Keratinocyte (primary cell): ENCODE results near the gene C5orf24. TPM values are rescaled to one million over a fixed set of nuclear protein-coding genes. Genes with fewer than 3 reads are reported as not detected.
A peak's percentile ranks its signal among the peaks of the same experiment; 100 is the strongest.

Experiments
- DNase-seq: peaks from one replicate; pipeline ENCODE4 v3.0.0-alpha.2; 2011; ENCODE audit warnings: low read depth, missing footprints, low spot score
- FAIRE-seq: peaks from 2 replicates; lab custom pipeline; 2011; peaks lifted over from hg19 to GRCh38; lab: Jason Lieb, UNC
- H2AFZ ChIP-seq: 2 replicates; pipeline ENCODE4 v1.6.0; 2012; ENCODE audit warnings: low read length, control low read depth, inconsistent platforms; ENCODE audit not compliant: control insufficient read depth
- H3K27ac ChIP-seq: 2 replicates; pipeline ENCODE4 v1.5.1; 2011; ENCODE audit warnings: low read length; ENCODE audit not compliant: control insufficient read depth, insufficient read depth
- H3K27me3 ChIP-seq: 3 replicates; pipeline ENCODE4 v1.6.0; 2011; ENCODE audit warnings: low read length; ENCODE audit not compliant: control insufficient read depth, insufficient read depth; ENCODE audit errors: extremely low read depth
- H3K36me3 ChIP-seq, 2 experiments: 2 replicates in 1 of 2; 3 replicates in 1 of 2; pipeline ENCODE4 v1.5.1; 2011; ENCODE audit warnings: low read length in 2 of 2, mild to moderate bottlenecking in 1 of 2; ENCODE audit not compliant: control insufficient read depth in 2 of 2, insufficient read depth in 2 of 2; ENCODE audit errors: extremely low read depth in 1 of 2
- H3K4me1 ChIP-seq: 3 replicates; pipeline ENCODE4 v1.5.1; 2011; ENCODE audit warnings: low read length; ENCODE audit not compliant: control insufficient read depth, insufficient read depth; ENCODE audit errors: extremely low read depth
- H3K4me2 ChIP-seq: 3 replicates; pipeline ENCODE4 v1.6.0; 2011; ENCODE audit warnings: low read depth, low read length; ENCODE audit not compliant: control insufficient read depth, insufficient read depth; ENCODE audit errors: extremely low read depth
- H3K4me3 ChIP-seq, 3 experiments: fragments of 200-600 bp in 1 of 3; sonication (generic) in 1 of 3; 2 replicates in 2 of 3; 3 replicates in 1 of 3; pipeline ENCODE4 v1.5.1; 2011 to 2016; ENCODE audit warnings: low read length in 3 of 3, mild to moderate bottlenecking in 3 of 3, control low read depth in 2 of 3, inconsistent platforms in 1 of 3, low read depth in 1 of 3, mixed read lengths in 1 of 3, mixed run types in 1 of 3, moderate library complexity in 1 of 3; ENCODE audit not compliant: control insufficient read depth in 2 of 3, insufficient read depth in 2 of 3; ENCODE audit errors: extremely low read depth in 1 of 3
- H3K79me2 ChIP-seq: 2 replicates; pipeline ENCODE4 v1.6.0; 2012; ENCODE audit warnings: low read length; ENCODE audit not compliant: control insufficient read depth, insufficient read depth
- H3K9ac ChIP-seq: 3 replicates; pipeline ENCODE4 v1.6.0; 2011; ENCODE audit warnings: low read length; ENCODE audit not compliant: control insufficient read depth, insufficient read depth; ENCODE audit errors: extremely low read depth
- H3K9me1 ChIP-seq: 3 replicates; pipeline ENCODE4 v1.6.0; 2011; ENCODE audit warnings: low read length; ENCODE audit not compliant: control insufficient read depth, insufficient read depth; ENCODE audit errors: extremely low read depth
- H3K9me3 ChIP-seq: 2 replicates; pipeline ENCODE4 v1.5.1; 2012; ENCODE audit warnings: low read depth, low read length; ENCODE audit not compliant: control insufficient read depth
- H4K20me1 ChIP-seq: 3 replicates; pipeline ENCODE4 v1.6.0; 2011; ENCODE audit warnings: low read length; ENCODE audit not compliant: control insufficient read depth, insufficient read depth; ENCODE audit errors: extremely low read depth
- CTCF ChIP-seq, 3 experiments: IDR thresholded peaks in 1 of 3; conservative IDR thresholded peaks in 1 of 3; optimal IDR thresholded peaks in 1 of 3; 2 replicates in 2 of 3; 3 replicates in 1 of 3; pipeline versions ENCODE3 to v1.5.1; 2011; ENCODE audit warnings: low read length in 3 of 3, mild to moderate bottlenecking in 3 of 3, moderate library complexity in 2 of 3, control low read depth in 1 of 3, inconsistent platforms in 1 of 3; ENCODE audit not compliant: insufficient read depth in 2 of 3; ENCODE audit errors: extremely low read depth in 1 of 3
- EZH2 ChIP-seq: IDR thresholded peaks from one replicate; pipeline ENCODE4 v1.6.1; 2012; ENCODE audit warnings: inconsistent platforms, mild to moderate bottlenecking, low read length, moderate library complexity
- dilution Hi-C: fragments of 300-500 bp; cut with MboI; formaldehyde crosslinking; loops from one replicate; pipeline ENCODE4 v1.7.0; 2020; ENCODE audit warnings: low sequenced_read_pairs; ENCODE audit not compliant: extremely low pct_ligation_motif_present
- polyA plus RNA-seq, 5 experiments: library from polyadenylated mRNA; depleted of rRNA in 3 of 5; stranded (reverse) in 3 of 5; stranded (forward) in 1 of 5; unstranded in 1 of 5; fragments of >200 nt; gene quantifications; 1 replicate in 1 of 5; 2 replicates in 3 of 5; 3 replicates in 1 of 5; pipeline versions ENCODE4 v1.2.1 to v1.2.3, GENCODE V29; 2011 to 2012; ENCODE audit warnings: missing spikeins in 2 of 5, low read depth in 1 of 5, low replicate concordance in 1 of 5

Gene C5orf24
- polyA plus RNA-seq, 1 donor (not counting 4 experiments of a cell fraction or from before 2014, with no cell fraction given) = 36.5 TPM

DNA sequence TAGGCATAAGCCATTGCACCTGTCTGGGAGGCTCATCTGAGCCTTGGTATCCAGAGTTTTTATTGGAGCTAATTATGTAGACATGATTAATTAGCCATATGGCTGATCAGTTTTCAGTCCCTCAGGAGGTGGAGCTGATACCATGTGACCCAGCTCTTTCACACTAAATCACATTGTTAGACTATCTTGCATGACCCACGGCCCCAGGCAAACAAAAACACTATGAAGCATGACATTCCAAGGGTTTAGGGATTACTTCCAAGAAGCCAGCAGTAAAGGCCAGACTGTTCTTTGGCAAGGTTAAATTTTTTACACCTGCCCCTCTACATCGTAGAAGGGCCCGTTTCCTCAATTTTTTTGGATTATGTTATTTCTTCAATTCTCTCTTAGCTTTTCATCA lies 5.0 kb upstream of the C5orf24 start:
- no peak for DNase-seq
- dilution Hi-C loops = no loop called here
- no peak overlapping the region for H3K4me3 ChIP-seq
- no peak for FAIRE-seq
- no peaks in the 10 kb centered on the region for H3K9me1 ChIP-seq
- H3K36me3 ChIP-seq = peaks cover 0 to 6% of the 10 kb centered on the region in 2 experiments
- no peaks in the 10 kb centered on the region for H3K27me3 ChIP-seq
- H3K79me2 ChIP-seq = no peaks in the 10 kb centered on the region
- H3K4me1 ChIP-seq = peaks cover 7% of the 10 kb centered on the region
- H2AFZ ChIP-seq = no peak overlapping the region
- no peak overlapping the region for H3K9ac ChIP-seq
- no peak for TF ChIP-seq EZH2
- TF ChIP-seq CTCF (optimal IDR thresholded peaks at IDR 0.05 in 1 of 3, IDR thresholded peaks at IDR 0.05 in 1 of 3, conservative IDR thresholded peaks at IDR 0.05 in 1 of 3; ENCODE audit: extremely low read depth in 1 of 3, insufficient read depth in 2 of 3, low read length in 3 of 3) = no peak
- no peaks in the 10 kb centered on the region for H4K20me1 ChIP-seq
- no peak overlapping the region for H3K4me2 ChIP-seq
- H3K27ac ChIP-seq = no peak overlapping the region
- no peaks in the 10 kb centered on the region for H3K9me3 ChIP-seq

DNA sequence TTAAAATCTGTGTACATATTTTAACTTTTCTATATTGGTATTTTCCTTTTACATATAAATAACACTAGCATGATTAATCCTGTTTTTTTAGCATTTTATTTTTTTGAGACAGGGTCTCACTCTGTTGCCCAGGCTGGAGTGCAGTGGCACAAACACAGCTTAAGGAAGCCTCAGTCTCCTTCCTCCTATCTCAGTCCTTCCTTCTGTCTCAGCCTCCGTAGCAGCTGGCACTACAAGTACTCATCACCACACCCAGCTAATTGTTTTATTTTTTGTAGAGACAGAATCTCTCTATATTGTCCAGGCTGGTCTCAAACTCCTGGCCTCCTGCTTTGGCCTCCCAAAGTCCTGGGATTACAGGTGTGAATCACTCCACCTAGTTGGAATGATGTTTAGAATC lies 1.5 kb upstream of the C5orf24 start:
- dilution Hi-C loops = no loop called here
- H3K9me1 ChIP-seq = no peaks in the 10 kb centered on the region
- no peaks in the 10 kb centered on the region for H4K20me1 ChIP-seq
- H3K4me1 ChIP-seq = peaks cover 7% of the 10 kb centered on the region
- FAIRE-seq (no peak), DNase-seq (no peak)
- H2AFZ ChIP-seq = no peak overlapping the region
- no peak for TF ChIP-seq EZH2
- H3K36me3 ChIP-seq = peaks cover 0 to 6% of the 10 kb centered on the region in 2 experiments
- H3K27me3 ChIP-seq = no peaks in the 10 kb centered on the region
- H3K9me3 ChIP-seq = no peaks in the 10 kb centered on the region
- H3K9ac ChIP-seq = no peak overlapping the region
- H3K27ac ChIP-seq = no peak overlapping the region
- H3K4me3 ChIP-seq = no peak overlapping the region
- H3K79me2 ChIP-seq = peaks cover 25% of the 10 kb centered on the region
- no peak overlapping the region for H3K4me2 ChIP-seq

DNA sequence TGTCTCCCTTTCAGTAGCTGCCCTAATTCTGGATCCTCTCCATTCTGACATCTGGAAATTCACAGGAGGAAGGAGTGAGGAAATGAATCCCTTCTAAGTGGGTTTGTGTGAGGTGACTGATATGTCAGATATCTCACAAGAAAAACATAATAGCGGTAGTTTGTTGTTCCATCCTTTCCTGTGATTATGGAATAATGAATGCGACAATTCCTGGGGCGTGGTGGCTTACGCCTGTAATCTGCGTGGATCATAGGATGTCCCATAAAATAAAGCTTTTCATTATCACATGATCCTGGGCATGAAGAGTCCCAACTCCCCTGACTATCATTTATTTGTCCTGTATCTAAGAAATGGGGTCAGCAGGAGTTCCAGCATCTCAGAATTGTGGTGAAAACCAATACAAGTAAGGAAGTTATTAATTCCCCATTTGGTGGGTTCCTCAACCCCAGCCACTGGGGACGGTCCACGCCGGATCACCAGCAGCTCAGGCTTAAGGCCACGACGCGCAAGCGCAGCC lies 375 bp upstream of the C5orf24 start:
- peak overlapping the region; percentile 93 for H3K9ac ChIP-seq
- TF ChIP-seq CTCF (optimal IDR thresholded peaks at IDR 0.05 in 1 of 3, IDR thresholded peaks at IDR 0.05 in 1 of 3, conservative IDR thresholded peaks at IDR 0.05 in 1 of 3; ENCODE audit: extremely low read depth in 1 of 3, insufficient read depth in 2 of 3, low read length in 3 of 3) (no peak), EZH2 (no peak)
- peak overlapping the region; percentile 86 for H3K27ac ChIP-seq
- no peaks in the 10 kb centered on the region for H3K9me3 ChIP-seq
- no peak for FAIRE-seq
- H3K79me2 ChIP-seq = peaks cover 34% of the 10 kb centered on the region
- peak overlapping the region; percentile 84 for H2AFZ ChIP-seq
- H3K4me1 ChIP-seq = peaks cover 7% of the 10 kb centered on the region
- H3K9me1 ChIP-seq = no peaks in the 10 kb centered on the region
- H3K27me3 ChIP-seq = no peaks in the 10 kb centered on the region
- H3K4me3 ChIP-seq = peak overlapping the region; percentile 49 to 95 (median 90)
- dilution Hi-C loops = no loop called here
- peak overlapping the region; percentile 86 for H3K4me2 ChIP-seq
- H3K36me3 ChIP-seq = peaks cover 0 to 6% of the 10 kb centered on the region in 2 experiments
- no peak for DNase-seq
- H4K20me1 ChIP-seq = no peaks in the 10 kb centered on the region
